Measurements from ENCODE around the gene CMSS1.

The CMSS1 gene

GRCh38 chr3:99962703-99963102 lies 145.0 kb downstream of the CMSS1 start:
- no peak for DNase-seq

GRCh38 chr3:99965077-99965476 lies 147.4 kb downstream of the CMSS1 start:
- DNase-seq = no peak

GRCh38 chr3:99965681-99966408 lies 148.2 kb downstream of the CMSS1 start:
- no peak for DNase-seq

GRCh38 chr3:99966662-99967416 lies 149.2 kb downstream of the CMSS1 start:
- DNase-seq = no peak

DNA sequence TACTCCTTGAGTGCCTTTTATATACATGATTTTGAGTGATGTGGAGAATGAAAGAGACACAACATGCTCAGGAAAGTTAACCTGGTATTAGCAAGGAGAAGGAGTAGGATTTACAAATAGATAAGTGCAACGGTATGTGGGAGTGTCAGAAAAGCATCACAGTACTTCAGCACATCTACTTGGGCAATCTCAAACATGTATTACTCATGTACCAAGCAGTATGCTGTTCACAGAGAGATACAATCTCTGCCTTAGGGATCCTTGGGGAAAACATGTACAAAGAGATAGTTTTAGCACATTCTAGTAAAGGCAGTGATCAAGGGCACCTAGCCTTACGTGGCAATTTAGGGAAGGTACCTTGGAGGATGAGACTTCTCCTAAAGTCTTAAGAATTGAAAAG lies 150.1 kb downstream of the CMSS1 start:
- no peak for DNase-seq

GRCh38 chr3:99969136-99969535 lies 151.5 kb downstream of the CMSS1 start:
- no peak for DNase-seq

DNA sequence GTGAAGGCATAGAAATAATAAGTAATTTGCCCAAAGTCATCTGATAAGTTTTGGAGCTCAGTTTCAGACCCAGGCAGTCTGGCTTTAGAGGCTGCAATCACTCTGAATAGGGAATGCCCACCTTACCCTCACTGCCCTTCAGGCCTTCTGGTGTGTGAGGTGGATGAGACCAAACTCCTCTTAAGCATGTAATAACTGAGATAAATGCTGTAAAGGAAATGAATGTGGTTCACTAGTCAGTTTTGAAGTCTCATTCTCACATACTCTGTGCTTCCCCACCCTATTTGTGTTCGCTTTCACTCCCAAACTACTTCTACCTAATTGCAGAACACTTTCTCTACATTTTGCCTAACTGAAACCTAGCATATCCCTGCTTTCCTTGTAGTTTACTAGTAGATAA lies 152.5 kb downstream of the CMSS1 start:
- no peak for DNase-seq

GRCh38 chr3:99971761-99972160 lies 154.1 kb downstream of the CMSS1 start:
- DNase-seq = no peak

DNA sequence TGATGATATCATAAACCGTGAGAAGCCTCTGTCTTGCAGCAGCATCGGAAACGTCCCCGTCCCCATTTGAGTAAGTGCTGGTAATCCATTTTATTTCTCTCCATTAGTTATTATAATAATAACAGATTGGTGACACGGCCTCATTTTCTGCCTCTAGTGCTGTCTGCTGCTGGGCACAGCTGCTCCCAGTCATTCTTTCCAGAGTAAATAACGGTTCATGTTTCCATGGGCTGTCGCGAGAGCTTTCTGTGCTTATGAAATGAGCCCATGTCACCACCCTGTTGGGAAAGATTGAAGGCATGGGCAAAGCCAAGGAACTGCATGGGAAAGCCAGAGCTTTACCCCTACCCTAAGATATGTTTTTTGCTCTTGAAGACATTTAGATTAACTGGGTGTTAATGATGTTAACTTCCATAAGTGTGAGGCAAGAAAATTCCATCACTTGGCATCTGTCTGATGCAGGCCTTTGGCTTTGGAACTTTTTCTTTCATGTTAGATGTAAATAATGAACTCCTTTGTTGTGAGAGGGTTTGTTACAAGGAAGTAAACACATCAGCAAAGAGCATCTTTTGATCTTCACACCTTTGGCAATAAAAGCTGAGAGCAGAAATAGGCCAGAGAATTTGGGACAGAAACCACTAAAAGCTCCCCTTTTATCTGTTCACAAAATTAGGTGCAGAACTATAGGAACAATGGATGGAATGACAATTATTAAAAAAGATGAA lies 154.9 kb downstream of the CMSS1 start:
- DNase-seq = no peak

- DNase-seq = no peak
These were observed 157.3 kb downstream of the CMSS1 start for GRCh38 chr3:99974989-99975388.

DNA sequence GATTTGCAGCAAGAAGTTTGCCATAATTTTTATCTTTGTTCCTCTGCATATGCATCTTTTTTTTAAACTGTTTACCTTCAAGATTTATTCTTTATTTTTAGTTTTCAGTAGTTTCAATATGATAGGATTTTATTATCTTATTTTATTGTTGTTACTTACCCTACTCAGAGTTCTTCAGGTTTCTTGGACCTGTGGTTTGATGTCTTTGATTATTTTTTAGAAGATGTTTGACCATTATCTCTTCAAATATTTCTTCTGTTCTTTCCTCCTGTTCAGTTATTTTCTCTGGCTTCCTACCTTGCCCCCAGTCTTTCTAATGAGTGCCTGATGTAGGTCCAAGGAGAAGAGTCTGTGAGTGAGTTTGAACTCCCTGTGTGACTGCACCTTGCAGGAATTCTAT lies 158.9 kb downstream of the CMSS1 start:
- no peak for DNase-seq

DNA sequence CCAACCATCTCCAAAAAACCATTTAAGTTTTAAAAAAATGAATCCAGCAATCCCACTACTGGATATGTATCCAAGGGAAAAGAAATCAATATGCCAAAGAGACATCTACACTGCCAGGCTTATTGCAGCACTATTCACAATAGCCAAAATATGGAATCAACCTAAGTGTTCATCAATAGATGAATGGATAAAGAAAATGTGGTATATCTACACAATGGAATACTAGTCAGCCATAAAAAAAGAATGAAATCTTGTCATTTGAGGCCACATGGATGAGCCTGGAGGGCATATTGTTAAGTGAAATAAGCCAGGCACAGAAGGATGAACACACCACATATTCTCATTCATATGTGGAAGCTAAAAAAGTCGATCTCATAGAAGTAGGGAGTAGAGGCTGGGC lies 160.6 kb downstream of the CMSS1 start:
- DNase-seq = no peak

- no peak for DNase-seq
These were observed 162.9 kb downstream of the CMSS1 start for GRCh38 chr3:99980606-99981005.

GRCh38 chr3:99981138-99981537 lies 163.5 kb downstream of the CMSS1 start:
- DNase-seq = no peak

GRCh38 chr3:99982650-99983049 lies 165.0 kb downstream of the CMSS1 start:
- DNase-seq = no peak

DNA sequence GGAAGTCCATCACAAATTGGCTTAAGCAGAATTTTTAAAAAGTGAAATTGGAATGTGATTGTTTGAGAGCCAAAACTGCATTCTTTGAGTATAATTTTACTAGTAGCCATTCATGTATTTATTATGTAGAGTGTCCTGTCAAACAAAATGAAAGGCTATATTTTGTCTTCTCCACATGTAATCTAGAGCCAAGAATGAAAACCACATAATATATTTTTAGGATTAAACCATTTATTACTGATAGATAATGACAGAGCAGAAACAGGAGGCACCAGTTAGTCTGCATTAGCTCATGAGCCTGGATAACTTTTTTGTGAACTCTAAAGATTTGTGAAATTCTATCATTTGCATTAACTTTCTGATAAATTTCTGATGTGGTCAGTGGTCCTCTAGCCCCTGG lies 166.5 kb downstream of the CMSS1 start:
- DNase-seq = no peak

DNA sequence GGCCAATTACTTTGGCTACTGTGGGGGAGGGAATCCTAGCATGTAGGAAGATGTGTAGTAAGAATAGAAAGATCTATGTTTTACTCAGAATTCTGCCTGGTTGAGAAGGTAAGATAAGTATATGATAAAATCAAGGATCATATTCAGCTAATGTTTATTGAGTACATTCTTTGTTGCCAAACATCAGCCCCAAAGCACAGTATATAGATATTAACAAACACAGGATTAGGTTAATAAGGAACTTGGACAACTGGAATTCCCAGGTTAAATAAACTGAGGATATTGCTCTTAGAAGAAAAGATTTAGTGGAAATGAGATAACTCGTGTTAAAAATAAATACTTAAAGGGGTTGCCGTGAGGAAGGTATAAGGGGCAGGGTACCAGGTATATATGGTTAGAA lies 167.0 kb downstream of the CMSS1 start:
- DNase-seq = no peak

DNA sequence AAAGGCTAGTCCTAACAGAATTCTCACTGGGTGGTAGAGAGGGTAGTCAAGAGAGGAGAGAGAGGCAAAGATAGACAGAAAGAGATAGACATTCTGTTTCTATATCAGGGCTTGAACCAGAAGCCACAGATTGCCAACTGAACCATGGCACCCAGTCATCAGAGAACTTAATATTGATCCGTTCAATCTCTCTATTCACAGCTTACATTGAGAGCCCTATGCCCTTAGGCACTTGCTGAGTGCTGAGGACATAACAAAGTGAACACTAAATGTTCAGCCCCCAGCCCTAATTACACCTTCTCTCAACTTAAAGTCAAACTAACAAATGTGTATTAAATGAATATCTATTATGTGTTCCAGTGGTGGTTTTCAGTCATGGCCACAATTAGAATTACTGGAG lies 172.5 kb downstream of the CMSS1 start:
- DNase-seq = peak; percentile 44

DNA sequence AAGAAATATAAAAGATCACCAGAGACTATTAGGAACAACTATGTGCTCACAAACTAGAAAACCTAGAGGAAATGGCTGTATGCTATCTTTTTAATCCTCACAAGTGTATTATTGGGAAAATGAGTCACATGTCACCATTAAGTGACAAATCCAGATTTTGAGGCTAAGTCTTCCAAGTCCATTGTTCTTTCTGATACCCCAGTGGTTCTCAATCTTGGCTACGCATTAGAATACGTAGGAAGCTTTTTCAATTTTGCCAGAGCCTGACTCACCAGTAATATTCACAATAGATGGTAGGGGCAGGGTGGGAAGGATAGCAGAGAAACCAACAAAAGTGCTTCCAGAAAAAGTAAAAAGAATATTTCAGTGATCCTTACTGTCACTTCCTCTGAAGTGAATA lies 179.6 kb downstream of the CMSS1 start:
- no peak for DNase-seq

GRCh38 chr3:99999536-99999935 lies 181.9 kb downstream of the CMSS1 start:
- no peak for DNase-seq

DNA sequence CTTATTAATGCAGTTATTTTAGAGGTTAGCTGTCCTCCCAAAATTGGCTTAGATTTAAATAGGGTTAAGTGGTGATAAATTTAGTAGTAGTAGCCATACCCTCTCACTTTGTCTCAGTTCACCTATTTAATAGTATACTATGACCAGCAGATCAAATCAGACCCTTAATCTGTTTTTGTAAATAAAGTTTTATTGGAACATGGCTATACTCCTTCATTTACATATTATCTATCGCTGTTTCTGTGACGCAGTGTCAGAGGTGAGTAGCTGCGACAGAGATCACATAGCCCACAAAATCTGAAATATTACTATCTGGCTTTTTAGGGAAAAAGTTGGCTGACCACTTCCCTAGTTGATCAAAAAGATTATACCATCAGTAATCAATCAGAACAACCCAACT lies 183.4 kb downstream of the CMSS1 start:
- DNase-seq = no peak

- peak; percentile 21 for DNase-seq
These were observed 184.0 kb downstream of the CMSS1 start for GRCh38 chr3:100001526-100002270.

Data from NCI-H146 (cell line).